ENCODE data around the gene ODF2. TPM values are rescaled to one million over a fixed set of nuclear protein-coding genes. Genes with fewer than 3 reads are reported as not detected.

The ODF2 gene
- total RNA-seq = 25.2 and 51.0 TPM in 2 replicates

GRCh38 chr9:128455849-128456612, at the start of gene ODF2:
TSS of gene ODF2 (plus strand) at chr9:128456006. CDS start at chr9:128456092, 86 bp downstream.

DNA sequence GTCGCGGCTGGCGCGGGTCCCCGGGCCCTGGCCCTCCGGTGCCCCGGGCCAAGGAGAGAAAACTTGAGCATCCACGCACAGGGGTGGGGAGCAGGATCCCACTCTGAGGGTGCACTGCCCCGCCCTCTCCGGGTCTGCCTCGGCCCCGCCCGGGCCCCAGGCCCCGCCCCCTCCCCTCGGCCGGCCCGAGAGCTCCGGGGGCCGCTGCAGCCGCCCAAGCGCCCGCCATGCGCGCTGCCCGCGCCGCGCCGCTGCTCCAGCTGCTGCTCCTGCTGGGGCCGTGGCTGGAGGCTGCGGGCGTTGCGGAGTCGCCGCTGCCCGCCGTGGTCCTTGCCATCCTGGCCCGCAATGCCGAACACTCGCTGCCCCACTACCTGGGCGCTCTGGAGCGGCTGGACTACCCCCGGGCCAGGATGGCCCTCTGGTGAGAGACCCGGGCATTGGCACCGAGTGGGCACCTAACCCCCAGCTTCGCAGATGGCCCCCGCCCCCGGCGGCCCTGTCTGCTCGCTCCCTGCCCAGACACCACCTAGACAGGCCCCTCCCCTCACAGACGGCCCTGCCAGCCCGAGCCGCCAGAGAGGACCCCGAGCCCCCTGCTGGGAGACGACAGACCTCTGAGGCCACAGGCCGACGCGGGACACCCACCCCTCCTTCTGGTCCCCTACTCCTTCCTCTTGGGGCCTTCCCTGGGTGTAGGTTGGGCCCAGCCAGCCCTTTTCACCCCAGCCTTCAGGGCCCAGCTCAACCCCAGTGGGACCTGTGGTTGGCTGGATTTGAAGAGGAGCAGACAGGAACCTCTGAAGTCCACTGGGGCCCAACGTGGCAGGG, 34.9 kb upstream of the ODF2 start, which contains the start of gene CERCAM:
Gene CERCAM, plus strand, starts transcription at position 207 of the 831 bp plus-strand sequence. Its CDS starts 21 bp downstream, at position 228.

GRCh38 chr9:128504485-128505413, 48.9 kb downstream of the ODF2 start, which contains the start of gene GLE1:
TSS of gene GLE1 (plus strand) at chr9:128504719. CDS start at chr9:128504806, 87 bp downstream.

Small RNA genes lying within 50 kb of the gene (small RNA-seq; reads per million reads assigned to genes)
- gene RNU7-171P (ENCODE audit: low replicate concordance) = not detected

Other genes starting within 250 kb of the ODF2 start
- gene GOLGA2, start 180.0 kb upstream of the ODF2 start, total RNA-seq = 98.6 and 125 TPM in 2 replicates
- 17.6 and 25.6 TPM in 2 replicates for gene SWI5, start 179.7 kb upstream of the ODF2 start, total RNA-seq
- gene TRUB2, start 133.6 kb upstream of the ODF2 start, total RNA-seq = 22.1 and 28.3 TPM in 2 replicates
- gene COQ4, start 133.2 kb upstream of the ODF2 start, total RNA-seq = 43.1 and 57.8 TPM in 2 replicates
- 20.8 and 47.0 TPM in 2 replicates for gene SLC27A4, start 115.5 kb upstream of the ODF2 start, total RNA-seq
- 35.5 and 41.4 TPM in 2 replicates for gene URM1, start 84.6 kb upstream of the ODF2 start, total RNA-seq
- 77.3 and 148 TPM in 2 replicates for gene CERCAM, start 35.1 kb upstream of the ODF2 start, total RNA-seq
- gene GLE1, start 48.7 kb downstream of the ODF2 start, total RNA-seq = 21.0 and 38.7 TPM in 2 replicates
- 290 and 407 TPM in 2 replicates for gene SPTAN1, start 96.6 kb downstream of the ODF2 start, total RNA-seq
- gene DYNC2I2, start 200.8 kb downstream of the ODF2 start, total RNA-seq = 39.4 and 95.5 TPM in 2 replicates
- 395 and 658 TPM in 2 replicates for gene SET, start 233.2 kb downstream of the ODF2 start, total RNA-seq
- 3.1 and 3.7 TPM in 2 replicates for gene PKN3, start 246.5 kb downstream of the ODF2 start, total RNA-seq

Measured in placental pericyte (primary cell).